ENCODE data around the gene UBE2V1.

DNA sequence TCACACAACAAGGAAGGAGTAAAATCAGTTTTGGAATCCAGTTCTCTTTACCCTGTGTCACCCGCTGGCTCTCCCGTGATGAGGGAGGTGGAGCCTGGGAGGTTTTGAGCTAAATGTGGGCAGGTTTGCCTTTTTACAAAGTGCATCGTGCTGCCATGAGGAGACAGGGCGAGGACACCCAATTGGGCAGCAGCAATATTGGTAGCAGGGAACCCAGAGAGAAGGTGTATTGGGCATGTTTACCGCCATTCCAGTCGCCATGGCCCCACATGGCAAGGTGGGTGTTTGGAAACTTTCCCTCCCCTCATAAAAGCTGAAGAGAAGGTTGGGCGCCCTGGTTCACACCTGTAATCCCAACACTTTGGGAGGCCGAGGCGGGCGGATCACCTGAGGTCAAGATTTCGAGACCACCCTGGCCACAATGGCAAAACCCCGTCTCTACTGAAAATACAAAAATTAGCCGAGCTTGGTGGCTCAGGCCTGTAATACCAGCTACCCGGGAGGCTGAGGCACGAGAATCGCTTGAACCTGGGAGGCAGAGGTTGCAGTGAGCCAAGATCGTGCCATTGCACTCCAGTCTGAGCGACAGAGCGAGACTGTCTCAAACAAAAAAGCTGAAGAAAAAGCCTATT lies 3.5 kb upstream of the UBE2V1 start:
- TF ChIP-seq, protein P1, sequence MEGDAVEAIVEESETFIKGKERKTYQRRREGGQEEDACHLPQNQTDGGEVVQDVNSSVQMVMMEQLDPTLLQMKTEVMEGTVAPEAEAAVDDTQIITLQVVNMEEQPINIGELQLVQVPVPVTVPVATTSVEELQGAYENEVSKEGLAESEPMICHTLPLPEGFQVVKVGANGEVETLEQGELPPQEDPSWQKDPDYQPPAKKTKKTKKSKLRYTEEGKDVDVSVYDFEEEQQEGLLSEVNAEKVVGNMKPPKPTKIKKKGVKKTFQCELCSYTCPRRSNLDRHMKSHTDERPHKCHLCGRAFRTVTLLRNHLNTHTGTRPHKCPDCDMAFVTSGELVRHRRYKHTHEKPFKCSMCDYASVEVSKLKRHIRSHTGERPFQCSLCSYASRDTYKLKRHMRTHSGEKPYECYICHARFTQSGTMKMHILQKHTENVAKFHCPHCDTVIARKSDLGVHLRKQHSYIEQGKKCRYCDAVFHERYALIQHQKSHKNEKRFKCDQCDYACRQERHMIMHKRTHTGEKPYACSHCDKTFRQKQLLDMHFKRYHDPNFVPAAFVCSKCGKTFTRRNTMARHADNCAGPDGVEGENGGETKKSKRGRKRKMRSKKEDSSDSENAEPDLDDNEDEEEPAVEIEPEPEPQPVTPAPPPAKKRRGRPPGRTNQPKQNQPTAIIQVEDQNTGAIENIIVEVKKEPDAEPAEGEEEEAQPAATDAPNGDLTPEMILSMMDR (IDR thresholded peaks at IDR 0.05; ENCODE audit: extremely low read depth in 1 of 2, insufficient read depth in 1 of 2, low read depth in 1 of 2, low read length in 2 of 2), result no peak
- TF ChIP-seq POLR2AphosphoS5 (IDR thresholded peaks at IDR 0.05; ENCODE audit: insufficient read depth, low read depth, low read length), result no peak
- no peak for TF ChIP-seq EZH2 (IDR thresholded peaks at IDR 0.05; ENCODE audit: borderline replicate concordance, low read depth, low read length, severe bottlenecking)
- TF ChIP-seq POLR2A (IDR thresholded peaks at IDR 0.05; ENCODE audit: low read depth, low read length), result no peak

Data from endothelial cell of umbilical vein (primary cell).